Stimulated activated naive B cell treated with anti-CD40 and anti-IgM and Interleukin-4, amounts not matched to agents 10 μg/mL and 1 μg/mL and 100 μg/mL, for 72 hours (primary cell): ENCODE measurements around the gene CASP8AP2.
"Not testable (repeated sequence)": the region's sequence is repeated elsewhere in the genome, so short reads cannot be mapped to it uniquely, and the experiment has no call there.

Source experiments
- ATAC-seq, 2 donors: fragments of 150-1000 bp; cut with Tn5 transposase; replicated peaks; 2 replicates each; pipeline ENCODE4 v1.10.0; 2021; ENCODE audit warnings: moderate library complexity in 1 of 2
- DNase-seq: peaks from one replicate; pipeline ENCODE4 v3.0.0; 2021
- H3K27ac Mint-ChIP-seq: one replicate; pipeline ENCODE4 v1.8.0; 2022; ENCODE audit warnings: mild to moderate bottlenecking, mixed read lengths
- H3K27me3 Mint-ChIP-seq, 2 donors: one replicate each; pipeline ENCODE4 v1.8.0; 2022; ENCODE audit warnings: mixed read lengths in 2 of 2
- H3K36me3 Mint-ChIP-seq, 2 donors: one replicate each; pipeline ENCODE4 v1.8.0; 2022; ENCODE audit warnings: mixed read lengths in 2 of 2, mild to moderate bottlenecking in 1 of 2
- H3K4me1 Mint-ChIP-seq, 2 donors: one replicate each; pipeline ENCODE4 v1.8.0; 2022; ENCODE audit warnings: mixed read lengths in 2 of 2, mild to moderate bottlenecking in 1 of 2
- H3K4me3 Mint-ChIP-seq, 2 donors: one replicate each; pipeline ENCODE4 v1.8.0; 2022; ENCODE audit warnings: mild to moderate bottlenecking in 2 of 2, mixed read lengths in 2 of 2, moderate library complexity in 1 of 2
- H3K9me3 Mint-ChIP-seq, 2 donors: one replicate each; pipeline ENCODE4 v1.8.0; 2022; ENCODE audit warnings: mixed read lengths in 2 of 2, mild to moderate bottlenecking in 1 of 2

Gene CASP8AP2

GRCh38 chr6:89829472-89830169 is at the start of gene CASP8AP2:
TSS of gene CASP8AP2 (plus strand) at chr6:89829880.
- Mint-ChIP-seq H3K4me1 (peaks cover 13 to 27% of the 10 kb centered on the region in 2 donors), H3K27ac (peak within 1 kb of the TSS; percentile 99), H3K4me3 (peak within 1 kb of the TSS; percentile 99 to 100), H3K36me3 (peaks cover 22 to 27% of the 10 kb centered on the region in 2 donors), H3K9me3 (no peaks in the 10 kb centered on the region), H3K27me3 (no peaks in the 10 kb centered on the region)
- ATAC-seq (peak; percentile 95 to 97), DNase-seq (peak; percentile 94)

- H3K4me1 Mint-ChIP-seq: no peaks in the 10 kb centered on the region
- DNase-seq (no peak), ATAC-seq (no peak)
- H3K4me3 Mint-ChIP-seq: no peak overlapping the region
- H3K9me3 Mint-ChIP-seq: peaks cover 0 to 3% of the 10 kb centered on the region in 2 donors
- no peaks in the 10 kb centered on the region for H3K27me3 Mint-ChIP-seq
- H3K27ac Mint-ChIP-seq: no peak overlapping the region
- peaks cover 55 to 74% of the 10 kb centered on the region in 2 donors for H3K36me3 Mint-ChIP-seq
Observed at GRCh38 chr6:89781070-89782034, 48.3 kb upstream of the CASP8AP2 start.

GRCh38 chr6:89782222-89782621 is 47.5 kb upstream of the CASP8AP2 start:
- DNase-seq (no peak), ATAC-seq (no peak)
- Mint-ChIP-seq H3K9me3 (peaks cover 0 to 3% of the 10 kb centered on the region in 2 donors), H3K4me3 (no peak overlapping the region), H3K4me1 (no peaks in the 10 kb centered on the region), H3K27ac (no peak overlapping the region), H3K27me3 (no peaks in the 10 kb centered on the region), H3K36me3 (peaks cover 55 to 74% of the 10 kb centered on the region in 2 donors)

- H3K36me3 Mint-ChIP-seq: peaks cover 57 to 77% of the 10 kb centered on the region in 2 donors
- H3K27ac Mint-ChIP-seq, ATAC-seq, H3K4me1 Mint-ChIP-seq, H3K9me3 Mint-ChIP-seq, DNase-seq, H3K4me3 Mint-ChIP-seq, H3K27me3 Mint-ChIP-seq: not testable (repeated sequence)
Observed at GRCh38 chr6:89783293-89783692, 46.4 kb upstream of the CASP8AP2 start.

GRCh38 chr6:89784838-89785237 is 44.8 kb upstream of the CASP8AP2 start:
- ATAC-seq: no peak
- Mint-ChIP-seq H3K27me3 (no peaks in the 10 kb centered on the region), H3K36me3 (peaks cover 58 to 79% of the 10 kb centered on the region in 2 donors), H3K27ac (no peak overlapping the region), H3K4me3 (no peak overlapping the region), H3K9me3 (peaks cover 0 to 3% of the 10 kb centered on the region in 2 donors), H3K4me1 (no peaks in the 10 kb centered on the region)
- DNase-seq: no peak

- no peak overlapping the region for H3K4me3 Mint-ChIP-seq
- peaks cover 50 to 64% of the 10 kb centered on the region in 2 donors for H3K36me3 Mint-ChIP-seq
- no peaks in the 10 kb centered on the region for H3K4me1 Mint-ChIP-seq
- DNase-seq (no peak), ATAC-seq (no peak)
- peaks cover 0 to 3% of the 10 kb centered on the region in 2 donors for H3K9me3 Mint-ChIP-seq
- H3K27ac Mint-ChIP-seq: no peak overlapping the region
- no peaks in the 10 kb centered on the region for H3K27me3 Mint-ChIP-seq
Observed at GRCh38 chr6:89786970-89787369, 42.7 kb upstream of the CASP8AP2 start.

GRCh38 chr6:89787660-89788328 is 41.9 kb upstream of the CASP8AP2 start:
- Mint-ChIP-seq H3K9me3 (peaks cover 0 to 3% of the 10 kb centered on the region in 2 donors), H3K27me3 (no peaks in the 10 kb centered on the region), H3K27ac (no peak overlapping the region), H3K4me3 (no peak overlapping the region), H3K4me1 (peaks cover 0 to under 1% of the 10 kb centered on the region in 2 donors), H3K36me3 (peaks cover 50 to 63% of the 10 kb centered on the region in 2 donors)
- no peak for ATAC-seq
- DNase-seq: no peak

- no peak overlapping the region for H3K27ac Mint-ChIP-seq
Observed at GRCh38 chr6:89789980-89790379, 39.7 kb upstream of the CASP8AP2 start.

GRCh38 chr6:89790403-89790802 is 39.3 kb upstream of the CASP8AP2 start:
- H3K27ac Mint-ChIP-seq: no peak overlapping the region
- H3K4me3 Mint-ChIP-seq: no peak overlapping the region
- H3K9me3 Mint-ChIP-seq: no peaks in the 10 kb centered on the region
- peaks cover 54 to 63% of the 10 kb centered on the region in 2 donors for H3K36me3 Mint-ChIP-seq
- H3K27me3 Mint-ChIP-seq: no peaks in the 10 kb centered on the region
- H3K4me1 Mint-ChIP-seq: peaks cover 18 to 26% of the 10 kb centered on the region in 2 donors
- DNase-seq: no peak
- ATAC-seq: no peak

More at GRCh38 chr6:89789980-89790379, 39.7 kb upstream of the CASP8AP2 start:
- Mint-ChIP-seq H3K4me3 (no peak overlapping the region), H3K9me3 (no peaks in the 10 kb centered on the region), H3K27me3 (no peaks in the 10 kb centered on the region), H3K4me1 (peaks cover 15 to 22% of the 10 kb centered on the region in 2 donors), H3K36me3 (peaks cover 54 to 63% of the 10 kb centered on the region in 2 donors)
- no peak for ATAC-seq
- no peak for DNase-seq

GRCh38 chr6:89792881-89793280 is 36.8 kb upstream of the CASP8AP2 start:
- Mint-ChIP-seq H3K4me1 (peaks cover 19 to 27% of the 10 kb centered on the region in 2 donors), H3K4me3 (no peak overlapping the region), H3K36me3 (peaks cover 51 to 62% of the 10 kb centered on the region in 2 donors), H3K27me3 (no peaks in the 10 kb centered on the region), H3K27ac (peak overlapping the region; percentile 56), H3K9me3 (no peaks in the 10 kb centered on the region)
- peak; percentile 73 to 81 for ATAC-seq
- peak; percentile 6 for DNase-seq

- ATAC-seq (peak; percentile 27 to 31), DNase-seq (no peak)
- Mint-ChIP-seq H3K4me1 (peaks cover 19 to 27% of the 10 kb centered on the region in 2 donors), H3K27ac (no peak overlapping the region), H3K4me3 (no peak overlapping the region), H3K27me3 (no peaks in the 10 kb centered on the region), H3K36me3 (peaks cover 46 to 55% of the 10 kb centered on the region in 2 donors), H3K9me3 (no peaks in the 10 kb centered on the region)
Observed at GRCh38 chr6:89793586-89793985, 36.1 kb upstream of the CASP8AP2 start.

GRCh38 chr6:89794324-89794723 is 35.4 kb upstream of the CASP8AP2 start:
- Mint-ChIP-seq H3K27me3 (no peaks in the 10 kb centered on the region), H3K36me3 (peaks cover 44 to 50% of the 10 kb centered on the region in 2 donors), H3K27ac (peak overlapping the region; percentile 34), H3K4me1 (peaks cover 19 to 27% of the 10 kb centered on the region in 2 donors), H3K4me3 (peak overlapping the region; percentile 9 to 12), H3K9me3 (no peaks in the 10 kb centered on the region)
- ATAC-seq: peak; percentile 61 to 70
- no peak for DNase-seq

- no peak for ATAC-seq
- no peaks in the 10 kb centered on the region for H3K27me3 Mint-ChIP-seq
- H3K36me3 Mint-ChIP-seq: peaks cover 54 to 58% of the 10 kb centered on the region in 2 donors
- DNase-seq: no peak
- no peaks in the 10 kb centered on the region for H3K9me3 Mint-ChIP-seq
- H3K4me1 Mint-ChIP-seq: peaks cover 24 to 35% of the 10 kb centered on the region in 2 donors
- no peak overlapping the region for H3K4me3 Mint-ChIP-seq
- peak overlapping the region; percentile 37 for H3K27ac Mint-ChIP-seq
Observed at GRCh38 chr6:89797317-89797716, 32.4 kb upstream of the CASP8AP2 start.

GRCh38 chr6:89799096-89799495 is 30.6 kb upstream of the CASP8AP2 start:
- H3K36me3 Mint-ChIP-seq: peaks cover 40 to 48% of the 10 kb centered on the region in 2 donors
- H3K27ac Mint-ChIP-seq: no peak overlapping the region

More at GRCh38 chr6:89799096-89799495, 30.6 kb upstream of the CASP8AP2 start:
- ATAC-seq (no peak), DNase-seq (no peak)
- no peaks in the 10 kb centered on the region for H3K9me3 Mint-ChIP-seq
- H3K4me3 Mint-ChIP-seq: no peak overlapping the region
- peaks cover 16 to 22% of the 10 kb centered on the region in 2 donors for H3K4me1 Mint-ChIP-seq
- H3K27me3 Mint-ChIP-seq: no peaks in the 10 kb centered on the region
